ENCODE results near the gene MXRA8.

MXRA8 gene

DNA sequence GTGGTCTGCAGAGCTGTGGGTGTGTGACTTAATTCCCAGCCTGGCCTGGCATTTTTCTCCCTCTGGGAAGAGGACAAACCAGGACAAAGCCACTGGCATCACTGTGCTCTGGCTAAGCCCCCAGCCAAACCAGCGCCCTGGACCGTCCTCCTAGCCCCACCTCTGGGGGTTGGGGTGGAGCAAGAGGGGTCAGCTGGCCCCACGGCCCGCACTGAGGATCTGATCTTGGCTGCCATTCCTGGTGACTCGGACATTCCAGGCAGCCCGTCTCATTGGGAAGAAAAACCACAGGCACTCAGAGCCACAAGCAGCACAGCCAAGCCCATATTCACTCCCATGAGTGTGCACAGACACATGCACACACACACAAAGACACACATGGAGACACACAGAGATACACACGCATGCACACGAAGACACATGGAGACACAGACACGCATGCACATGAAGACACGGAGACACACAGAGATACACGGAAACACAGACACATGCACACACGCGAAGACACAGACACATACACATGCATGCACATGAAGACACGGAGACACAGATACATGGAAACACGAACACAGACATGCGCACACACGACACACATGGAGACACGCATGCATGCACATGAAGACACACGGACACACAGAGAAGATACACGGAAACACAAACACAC lies 2.3 kb upstream of the MXRA8 start:
- Histone ChIP-seq H3K27me3 (replicated peaks; ENCODE audit: insufficient read depth, low read length) (peaks cover 46% of the 10 kb centered on the region), H3K4me1 (ENCODE audit: low read length) (no peaks in the 10 kb centered on the region), H2AFZ (ENCODE audit: low read length) (no peak overlapping the region), H3K9me3 (replicated peaks; ENCODE audit: insufficient read depth, low read length) (no peaks in the 10 kb centered on the region), H3K79me2 (ENCODE audit: low read length) (no peaks in the 10 kb centered on the region), H4K20me1 (ENCODE audit: insufficient read depth, low read length) (no peaks in the 10 kb centered on the region), H3K27ac (ENCODE audit: low read length) (no peak overlapping the region), H3F3A (ENCODE audit: insufficient read depth, low read length) (no peaks in the 10 kb centered on the region), H3K4me3 (ENCODE audit: low read length) (no peak overlapping the region), H3K9ac (ENCODE audit: low read length) (no peak overlapping the region), H3K36me3 (replicated peaks; ENCODE audit: insufficient read depth, low read length) (no peaks in the 10 kb centered on the region), H3K4me2 (ENCODE audit: low read depth, low read length) (no peak overlapping the region), H3K9me2 (replicated peaks; ENCODE audit: insufficient read depth, low read length) (no peaks in the 10 kb centered on the region)
- DNase-seq = no peak
- no peak for TF ChIP-seq CTCF (IDR thresholded peaks at IDR 0.05; ENCODE audit: low read length)
- no peak for TF ChIP-seq EZH2phosphoT487 (IDR thresholded peaks at IDR 0.05; ENCODE audit: low read length)
- no peak for TF ChIP-seq EZH2 (optimal IDR thresholded peaks at IDR 0.05; ENCODE audit: low read depth, low read length)

GRCh38 chr1:1359664-1360468 lies 1.5 kb upstream of the MXRA8 start:
- H3F3A ChIP-seq (ENCODE audit: insufficient read depth, low read length) = no peaks in the 10 kb centered on the region
- no peak overlapping the region for H3K4me2 ChIP-seq (ENCODE audit: low read depth, low read length)
- H3K9me2 ChIP-seq (replicated peaks; ENCODE audit: insufficient read depth, low read length) = no peaks in the 10 kb centered on the region
- no peaks in the 10 kb centered on the region for H3K4me1 ChIP-seq (ENCODE audit: low read length)
- H3K4me3 ChIP-seq (ENCODE audit: low read length) = no peak overlapping the region
- H3K79me2 ChIP-seq (ENCODE audit: low read length) = no peaks in the 10 kb centered on the region
- no peaks in the 10 kb centered on the region for H3K36me3 ChIP-seq (replicated peaks; ENCODE audit: insufficient read depth, low read length)
- no peak overlapping the region for H2AFZ ChIP-seq (ENCODE audit: low read length)
- no peak overlapping the region for H3K9ac ChIP-seq (ENCODE audit: low read length)
- H3K27me3 ChIP-seq (replicated peaks; ENCODE audit: insufficient read depth, low read length) = peaks cover 46% of the 10 kb centered on the region
- no peaks in the 10 kb centered on the region for H3K9me3 ChIP-seq (replicated peaks; ENCODE audit: insufficient read depth, low read length)
- no peak for DNase-seq
- TF ChIP-seq EZH2phosphoT487 (IDR thresholded peaks at IDR 0.05; ENCODE audit: low read length) (no peak), EZH2 (optimal IDR thresholded peaks at IDR 0.05; ENCODE audit: low read depth, low read length) (no peak), CTCF (IDR thresholded peaks at IDR 0.05; ENCODE audit: low read length) (no peak)
- no peak overlapping the region for H3K27ac ChIP-seq (ENCODE audit: low read length)
- no peaks in the 10 kb centered on the region for H4K20me1 ChIP-seq (ENCODE audit: insufficient read depth, low read length)

DNA sequence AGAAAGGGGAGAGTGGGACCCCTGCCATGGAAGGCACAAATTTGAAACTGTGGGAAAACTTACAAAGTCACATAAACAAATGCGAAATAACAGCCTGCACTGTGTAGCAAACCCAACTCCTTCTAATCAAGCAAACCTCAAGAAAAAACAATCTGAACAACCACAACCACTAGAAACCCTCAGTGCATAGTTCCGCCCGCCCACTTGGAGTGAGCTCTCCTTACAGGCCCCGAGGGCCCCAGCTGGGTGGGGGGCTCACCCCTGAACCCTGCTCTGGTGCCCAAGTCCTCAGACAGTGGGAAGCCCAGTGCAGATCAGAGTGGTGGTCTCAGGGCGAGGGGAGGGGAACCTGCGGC lies 931 bp upstream of the MXRA8 start:
- Histone ChIP-seq H3K4me1 (ENCODE audit: low read length) (no peaks in the 10 kb centered on the region), H3K27ac (ENCODE audit: low read length) (no peak overlapping the region), H3K9me2 (replicated peaks; ENCODE audit: insufficient read depth, low read length) (no peaks in the 10 kb centered on the region), H3K4me3 (ENCODE audit: low read length) (no peak overlapping the region), H3F3A (ENCODE audit: insufficient read depth, low read length) (no peaks in the 10 kb centered on the region), H3K9me3 (replicated peaks; ENCODE audit: insufficient read depth, low read length) (no peaks in the 10 kb centered on the region), H3K4me2 (ENCODE audit: low read depth, low read length) (no peak overlapping the region), H3K27me3 (replicated peaks; ENCODE audit: insufficient read depth, low read length) (peaks cover 49% of the 10 kb centered on the region), H3K9ac (ENCODE audit: low read length) (no peak overlapping the region), H3K79me2 (ENCODE audit: low read length) (no peaks in the 10 kb centered on the region), H3K36me3 (replicated peaks; ENCODE audit: insufficient read depth, low read length) (no peaks in the 10 kb centered on the region), H2AFZ (ENCODE audit: low read length) (no peak overlapping the region), H4K20me1 (ENCODE audit: insufficient read depth, low read length) (no peaks in the 10 kb centered on the region)
- no peak for DNase-seq
- TF ChIP-seq EZH2 (optimal IDR thresholded peaks at IDR 0.05; ENCODE audit: low read depth, low read length) = no peak
- TF ChIP-seq EZH2phosphoT487 (IDR thresholded peaks at IDR 0.05; ENCODE audit: low read length) = no peak
- TF ChIP-seq CTCF (IDR thresholded peaks at IDR 0.05; ENCODE audit: low read length) = no peak
